HEK293 (cell line): Measurements from ENCODE around the gene SLC35E3.

Experiments used
- CTCF ChIA-PET: fragments of 350-600 bp; formaldehyde crosslinking; extraction: SDS; loops from one replicate; lab custom pipeline; 2021; ENCODE audit warnings: antibody characterized with exemption; lab: Yijun Ruan, JAX
- POLR2A ChIA-PET: fragments of 300-600 bp; formaldehyde crosslinking; extraction: SDS; loops from one replicate; lab custom pipeline; 2020; ENCODE audit warnings: antibody characterized with exemption, inconsistent platforms; lab: Yijun Ruan, JAX
- H3K27ac ChIP-seq: fragments of 200-500 bp; sonication (Bioruptor generic); 2 replicates; pipeline ENCODE4 v1.5.1; 2014; ENCODE audit warnings: low read depth, low read length, control low read depth, inconsistent platforms; ENCODE audit errors: extremely low read depth
- H3K36me3 ChIP-seq, 2 experiments: fragments of 200-500 bp in 1 of 2; sonication (Bioruptor generic) in 1 of 2; 1 replicate in 1 of 2; 2 replicates in 1 of 2; pipeline ENCODE4 v1.5.1; 2014 to 2017; ENCODE audit warnings: inconsistent platforms in 2 of 2, low read length in 2 of 2; ENCODE audit not compliant: control insufficient read depth in 2 of 2, insufficient read depth in 1 of 2
- H3K4me1 ChIP-seq: fragments of 200-500 bp; sonication (Bioruptor generic); 2 replicates; pipeline ENCODE4 v1.5.1; 2014; ENCODE audit warnings: mild to moderate bottlenecking, low read length, inconsistent platforms; ENCODE audit not compliant: control insufficient read depth, insufficient read depth
- H3K4me3 ChIP-seq: 2 replicates; pipeline ENCODE4 v1.5.1; 2011; ENCODE audit warnings: low read depth, mild to moderate bottlenecking, control low read depth, low read length, moderate library complexity
- H3K9me3 ChIP-seq: fragments of 200-500 bp; sonication (Bioruptor generic); 2 replicates; pipeline ENCODE4 v1.5.1; 2014; ENCODE audit warnings: low read depth, low read length, inconsistent platforms; ENCODE audit not compliant: control insufficient read depth, insufficient read depth
- HOXA7 ChIP-seq: sonication (generic); formaldehyde crosslinking; IDR thresholded peaks from 2 replicates; pipeline ENCODE4 v1.8.1; 2022; ENCODE audit warnings: missing genetic modification reagents, borderline replicate concordance
- KLF10 ChIP-seq: fragments of 450-650 bp; IDR thresholded peaks from 2 replicates; pipeline ENCODE4 v1.5.1; 2018; ENCODE audit warnings: missing biosample characterization, mild to moderate bottlenecking, missing genetic modification characterization
- KLF16 ChIP-seq: fragments of 450-650 bp; formaldehyde crosslinking; IDR thresholded peaks from 2 replicates; pipeline ENCODE4 v1.5.1; 2017; ENCODE audit warnings: missing biosample characterization, missing genetic modification characterization
- MZF1 ChIP-seq: fragments of 450-650 bp; formaldehyde crosslinking; IDR thresholded peaks from 2 replicates; pipeline ENCODE4 v1.5.1; 2017; ENCODE audit warnings: missing biosample characterization, missing genetic modification characterization, borderline replicate concordance
- OVOL3 ChIP-seq: fragments of 450-650 bp; formaldehyde crosslinking; IDR thresholded peaks from 2 replicates; pipeline ENCODE4 v1.5.1; 2016; ENCODE audit warnings: missing biosample characterization, missing genetic modification characterization
- PRDM10 ChIP-seq: fragments of 450-650 bp; formaldehyde crosslinking; IDR thresholded peaks from 2 replicates; pipeline ENCODE4 v1.5.1; 2016; ENCODE audit warnings: missing biosample characterization, missing genetic modification characterization
- REPIN1 ChIP-seq: fragments of 450-650 bp; formaldehyde crosslinking; IDR thresholded peaks from 2 replicates; pipeline ENCODE4 v1.5.1; 2017; ENCODE audit warnings: missing biosample characterization, missing genetic modification characterization, low read depth
- SP3 ChIP-seq: fragments of 450-650 bp; formaldehyde crosslinking; IDR thresholded peaks from 2 replicates; pipeline ENCODE4 v1.5.1; 2016; ENCODE audit warnings: missing biosample characterization, missing genetic modification characterization
- TSHZ1 ChIP-seq: fragments of 450-650 bp; formaldehyde crosslinking; IDR thresholded peaks from 2 replicates; pipeline ENCODE4 v1.5.1; 2016; ENCODE audit warnings: missing biosample characterization, missing genetic modification characterization, borderline replicate concordance
- YY2 ChIP-seq: fragments of 450-650 bp; formaldehyde crosslinking; IDR thresholded peaks from 2 replicates; pipeline ENCODE4 v1.5.1; 2016; ENCODE audit warnings: missing biosample characterization, missing genetic modification characterization
- ZBTB6 ChIP-seq: fragments of 450-650 bp; formaldehyde crosslinking; IDR thresholded peaks from 2 replicates; pipeline ENCODE4 v1.5.1; 2017; ENCODE audit warnings: missing biosample characterization, missing genetic modification characterization
- ZIC2 ChIP-seq: fragments of 450-650 bp; formaldehyde crosslinking; IDR thresholded peaks from 2 replicates; pipeline ENCODE4 v1.5.1; 2016; ENCODE audit warnings: missing biosample characterization, missing genetic modification characterization
- ZNF112 ChIP-seq: fragments of 450-650 bp; formaldehyde crosslinking; IDR thresholded peaks from 2 replicates; pipeline ENCODE4 v1.5.0; 2017; ENCODE audit warnings: missing biosample characterization, missing genetic modification characterization
- ZNF19 ChIP-seq: fragments of 450-650 bp; formaldehyde crosslinking; IDR thresholded peaks from 2 replicates; pipeline ENCODE4; 2016; ENCODE audit warnings: missing biosample characterization, missing genetic modification characterization, low read depth
- ZNF24 ChIP-seq: fragments of 450-650 bp; formaldehyde crosslinking; IDR thresholded peaks from 2 replicates; pipeline ENCODE4 v1.5.1; 2016; ENCODE audit warnings: missing biosample characterization, missing genetic modification characterization
- ZNF366 ChIP-seq: fragments of 450-650 bp; formaldehyde crosslinking; conservative IDR thresholded peaks from 2 replicates; pipeline ENCODE4 v1.5.1; 2016; ENCODE audit warnings: missing biosample characterization, missing genetic modification characterization
- ZNF404 ChIP-seq: fragments of 450-650 bp; formaldehyde crosslinking; IDR thresholded peaks from 2 replicates; pipeline ENCODE4 v1.5.1; 2017; ENCODE audit warnings: missing biosample characterization, missing genetic modification characterization
- ZNF549 ChIP-seq: fragments of 450-650 bp; IDR thresholded peaks from 2 replicates; pipeline ENCODE4 v1.5.1; 2018; ENCODE audit warnings: missing biosample characterization, missing genetic modification characterization, mild to moderate bottlenecking, inconsistent platforms, moderate library complexity
- ZSCAN18 ChIP-seq: fragments of 450-650 bp; formaldehyde crosslinking; IDR thresholded peaks from 2 replicates; pipeline ENCODE4 v1.5.1; 2016; ENCODE audit warnings: missing biosample characterization, missing genetic modification characterization
- ZSCAN5A ChIP-seq: fragments of 450-650 bp; formaldehyde crosslinking; IDR thresholded peaks from 2 replicates; pipeline ENCODE4 v1.5.1; 2016; ENCODE audit warnings: missing biosample characterization, missing genetic modification characterization

SLC35E3 gene

GRCh38 chr12:68746572-68747180 is 700 bp downstream of the SLC35E3 start (continued):
- TF ChIP-seq REPIN1 (tag by site-specific recombination) (no peak), ZNF19 (no peak), ZNF112 (tag by site-specific recombination) (no peak), MZF1 (tag by site-specific recombination) (no peak), YY2 (peak; percentile 43; the same call in 1 of the 2 replicates), ZNF366 (peak; percentile 44; the same call in 1 of the 2 replicates), ZNF24 (tag by site-specific recombination) (no peak), HOXA7 (CRISPR knock-in tag) (no peak), PRDM10 (tag by site-specific recombination) (peak; percentile 97), OVOL3 (no peak), TSHZ1 (tag by site-specific recombination) (no peak), ZNF404 (tag by site-specific recombination) (no peak), ZNF549 (tag by site-specific recombination) (no peak), KLF10 (tag by site-specific recombination) (0 out of 2 replicates have a peak, but pooled peaks have one; percentile 10), ZSCAN5A (tag by site-specific recombination) (no peak)

GRCh38 chr12:68749443-68749842 is 3.5 kb downstream of the SLC35E3 start:
- Histone ChIP-seq H3K27ac (no peak overlapping the region), H3K9me3 (no peaks in the 10 kb centered on the region), H3K4me3 (no peak overlapping the region), H3K36me3 (peaks cover 22 to 41% of the 10 kb centered on the region in 2 experiments), H3K4me1 (no peaks in the 10 kb centered on the region)
- ChIA-PET POLR2A (no interaction called here), CTCF (interaction anchor here (0.7 kb wide), 1 partner anchor 10 kb away, joined by 3 read pairs; no protein-coding TSS in a partner anchor)
- TF ChIP-seq PRDM10 (tag by site-specific recombination) (no peak), SP3 (tag by site-specific recombination) (no peak), KLF16 (tag by site-specific recombination) (no peak), ZSCAN18 (tag by site-specific recombination) (no peak), ZIC2 (tag by site-specific recombination) (no peak), ZBTB6 (tag by site-specific recombination) (no peak)
